ENCODE data around the gene KAT14.
"Not testable (repeated sequence)": the region's sequence is repeated elsewhere in the genome, so short reads cannot be mapped to it uniquely, and the experiment has no call there.

KAT14 gene

GRCh38 chr20:18156045-18156444, 18.4 kb downstream of the KAT14 start:
- no peak for DNase-seq

GRCh38 chr20:18164356-18164755, 26.7 kb downstream of the KAT14 start:
- no peak for DNase-seq

GRCh38 chr20:18165553-18165952, 27.9 kb downstream of the KAT14 start:
- DNase-seq: no peak

- DNase-seq: no peak
Observed at GRCh38 chr20:18166241-18166881, 28.7 kb downstream of the KAT14 start.

- no peak for DNase-seq
Observed at GRCh38 chr20:18166950-18167349, 29.3 kb downstream of the KAT14 start.

- no peak for DNase-seq
Observed at GRCh38 chr20:18172379-18172778, 34.7 kb downstream of the KAT14 start.

- DNase-seq: no peak
Observed at GRCh38 chr20:18174906-18175683, 37.4 kb downstream of the KAT14 start.

GRCh38 chr20:18176318-18176785, 38.7 kb downstream of the KAT14 start:
- DNase-seq: no peak

GRCh38 chr20:18180366-18180765, 42.7 kb downstream of the KAT14 start:
- not testable (repeated sequence) for DNase-seq

GRCh38 chr20:18180815-18181214, 43.2 kb downstream of the KAT14 start:
- DNase-seq: no peak

- no peak for DNase-seq
Observed at GRCh38 chr20:18187020-18187419, 49.4 kb downstream of the KAT14 start.

GRCh38 chr20:18188434-18188833, 50.8 kb downstream of the KAT14 start:
- no peak for DNase-seq

GRCh38 chr20:18190338-18191233, 52.9 kb downstream of the KAT14 start:
- no peak for DNase-seq

- no peak for DNase-seq
Observed at GRCh38 chr20:18191306-18191705, 53.6 kb downstream of the KAT14 start.

GRCh38 chr20:18194461-18194860, 56.8 kb downstream of the KAT14 start:
- not testable (repeated sequence) for DNase-seq

- DNase-seq: no peak
Observed at GRCh38 chr20:18195931-18196330, 58.3 kb downstream of the KAT14 start.

GRCh38 chr20:18197382-18198070, 59.9 kb downstream of the KAT14 start:
- DNase-seq: no peak

- no peak for DNase-seq
Observed at GRCh38 chr20:18202966-18203365, 65.3 kb downstream of the KAT14 start.

GRCh38 chr20:18203700-18204099, 66.0 kb downstream of the KAT14 start:
- not testable (repeated sequence) for DNase-seq

GRCh38 chr20:18213002-18213401, 75.3 kb downstream of the KAT14 start:
- DNase-seq: no peak

GRCh38 chr20:18215566-18215965, 77.9 kb downstream of the KAT14 start:
- DNase-seq: no peak

GRCh38 chr20:18218280-18218679, 80.6 kb downstream of the KAT14 start:
- no peak for DNase-seq

GRCh38 chr20:18223409-18223808, 85.7 kb downstream of the KAT14 start:
- DNase-seq: no peak

Measured in stimulated activated naive CD4-positive, alpha-beta T cell (primary cell).